HCT116 (cell line): ENCODE data around the gene LAMP5. TPM values are rescaled to one million over a fixed set of nuclear protein-coding genes. Genes with fewer than 3 reads are reported as not detected.

Experiments
- ATAC-seq: fragments of 200-7000 bp; cut with Tn5 transposase; 2 replicates; pipeline ENCODE4 v1.9.1; 2020; ENCODE audit warnings: mild to moderate bottlenecking, moderate library complexity
- BruUV-seq: library from RNA; stranded (reverse); fragments of 400-500 nt; replicated peaks from 2 replicates; lab custom pipeline; 2021; lab: Mats Ljungman, UMichigan
- CTCF ChIA-PET: fragments of 300-600 bp; sonication (Branson Sonifier 250); formaldehyde crosslinking; loops from one replicate; lab custom pipeline; 2021; ENCODE audit warnings: antibody characterized with exemption; lab: Charles Lee
- POLR2A ChIA-PET: fragments of 300-600, 350-600 bp; sonication (Branson Sonifier 250); formaldehyde crosslinking; loops from one replicate; lab custom pipeline; 2021; ENCODE audit warnings: antibody characterized with exemption; lab: Charles Lee
- RAD21 ChIA-PET, 2 experiments: fragments of 300-600 bp; sonication (Branson Sonifier 250); formaldehyde crosslinking; loops; one replicate each; lab custom pipeline; 2023; ENCODE audit warnings: low total read pairs in 2 of 2; ENCODE audit not compliant: uncharacterized antibody in 2 of 2, unreplicated experiment in 2 of 2, low non-redundant PET in 1 of 2; lab: Charles Lee
- DNase-seq: peaks from one replicate; pipeline ENCODE4 v3.0.0-alpha.2; 2010; ENCODE audit warnings: low read depth, low spot score
- H2AFZ ChIP-seq: fragments of 200-600 bp; shearing (Covaris generic), sonication (generic); 2 replicates; pipeline ENCODE4 v1.6.1; 2017; ENCODE audit warnings: low read depth, mixed run types, mixed read lengths, antibody characterized with exemption, low read length; ENCODE audit not compliant: poor library complexity, severe bottlenecking
- H3K27ac ChIP-seq: 2 replicates; pipeline ENCODE4 v1.5.1; 2012; ENCODE audit warnings: low read depth, low read length
- H3K27me3 ChIP-seq: fragments of 200-600 bp; sonication (generic); 2 replicates; pipeline ENCODE4 v1.6.1; 2016; ENCODE audit warnings: mixed run types, low read length, mixed read lengths; ENCODE audit not compliant: insufficient read depth
- H3K36me3 ChIP-seq, 2 experiments: fragments of 200-500 bp in 1 of 2; fragments of 200-600 bp in 1 of 2; sonication (Bioruptor generic) in 1 of 2; sonication (generic) in 1 of 2; 2 replicates each; pipeline versions ENCODE4 v1.5.1 to v1.6.1; 2014 to 2016; ENCODE audit warnings: low read length in 2 of 2, inconsistent platforms in 1 of 2, mixed read lengths in 1 of 2, mixed run types in 1 of 2; ENCODE audit not compliant: insufficient read depth in 2 of 2, control insufficient read depth in 1 of 2
- H3K4me1 ChIP-seq, 2 experiments: fragments of 200-600 bp in 1 of 2; sonication (generic) in 1 of 2; 2 replicates each; pipeline versions ENCODE4 v1.5.1 to v1.6.1; 2012 to 2017; ENCODE audit warnings: low read length in 2 of 2, inconsistent platforms in 1 of 2, mild to moderate bottlenecking in 1 of 2, mixed read lengths in 1 of 2, mixed run types in 1 of 2, moderate library complexity in 1 of 2; ENCODE audit not compliant: insufficient read depth in 2 of 2, control insufficient read depth in 1 of 2
- H3K4me2 ChIP-seq: fragments of 200-600 bp; sonication (generic); 2 replicates; pipeline ENCODE4 v1.6.1; 2017; ENCODE audit warnings: mixed run types, low read length, mixed read lengths
- H3K4me3 ChIP-seq, 2 experiments: fragments of 200-600 bp in 1 of 2; sonication (generic) in 1 of 2; replicated peaks in 1 of 2; 2 replicates each; pipeline ENCODE4 v1.5.1; 2011 to 2016; ENCODE audit warnings: low read length in 2 of 2, control low read depth in 1 of 2, low read depth in 1 of 2, mild to moderate bottlenecking in 1 of 2, mixed read lengths in 1 of 2, mixed run types in 1 of 2
- H3K79me2 ChIP-seq: fragments of 200-600 bp; sonication (generic); 2 replicates; pipeline ENCODE4 v1.6.1; 2017; ENCODE audit warnings: mild to moderate bottlenecking, mixed run types, low read length, moderate library complexity, mixed read lengths; ENCODE audit not compliant: insufficient read depth
- H3K9ac ChIP-seq: fragments of 200-600 bp; sonication (generic); 2 replicates; pipeline ENCODE4 v1.6.1; 2016; ENCODE audit warnings: low read length, mixed read lengths
- H3K9me2 ChIP-seq: fragments of 200-600 bp; sonication (generic), shearing (Covaris generic); 2 replicates; pipeline ENCODE4 v1.6.1; 2017; ENCODE audit warnings: mixed run types, mild to moderate bottlenecking, moderate library complexity; ENCODE audit not compliant: insufficient read depth
- H3K9me3 ChIP-seq, 2 experiments: fragments of 200-500 bp in 1 of 2; fragments of 200-600 bp in 1 of 2; sonication (Bioruptor generic) in 1 of 2; sonication (generic) in 1 of 2; 2 replicates each; pipeline ENCODE4 v1.6.1; 2014 to 2017; ENCODE audit warnings: low read length in 2 of 2, mixed read lengths in 2 of 2, inconsistent platforms in 1 of 2, low read depth in 1 of 2, mild to moderate bottlenecking in 1 of 2, mixed run types in 1 of 2, moderate library complexity in 1 of 2; ENCODE audit not compliant: control insufficient read depth in 1 of 2, insufficient read depth in 1 of 2
- H4K20me1 ChIP-seq: fragments of 200-600 bp; sonication (generic), shearing (Covaris generic); 2 replicates; pipeline ENCODE4 v1.6.1; 2017; ENCODE audit warnings: mixed run types, mild to moderate bottlenecking, moderate library complexity; ENCODE audit not compliant: insufficient read depth
- ATF3 ChIP-seq: IDR thresholded peaks from 2 replicates; pipeline ENCODE4 v1.6.1; 2012
- ZFX ChIP-seq: fragments of 450-650 bp; IDR thresholded peaks from 2 replicates; pipeline ENCODE4 v1.6.1; 2017
- intact Hi-C: fragments of 100-400 bp; cut with micrococcal nuclease; formaldehyde crosslinking; loops from 2 replicates; pipeline ENCODE4 v1.10.0; 2022
- total RNA-seq: library from RNA; stranded (reverse); gene quantifications from one replicate; pipeline ENCODE4 v1.2.1, GENCODE V29; 2021; ENCODE audit not compliant: unreplicated experiment
- TF ChIP-seq, protein P1 (sequence below): IDR thresholded peaks from 2 replicates; pipeline ENCODE4 v1.6.1; 2012; ENCODE audit warnings: low read depth

Gene LAMP5
- total RNA-seq, 1 experiment from 2014 or later = not detected

- H3K4me3 ChIP-seq = no peak overlapping the region
- TF ChIP-seq ATF3 = no peak
- no peak for TF ChIP-seq ZFX
- TF ChIP-seq, protein P1, sequence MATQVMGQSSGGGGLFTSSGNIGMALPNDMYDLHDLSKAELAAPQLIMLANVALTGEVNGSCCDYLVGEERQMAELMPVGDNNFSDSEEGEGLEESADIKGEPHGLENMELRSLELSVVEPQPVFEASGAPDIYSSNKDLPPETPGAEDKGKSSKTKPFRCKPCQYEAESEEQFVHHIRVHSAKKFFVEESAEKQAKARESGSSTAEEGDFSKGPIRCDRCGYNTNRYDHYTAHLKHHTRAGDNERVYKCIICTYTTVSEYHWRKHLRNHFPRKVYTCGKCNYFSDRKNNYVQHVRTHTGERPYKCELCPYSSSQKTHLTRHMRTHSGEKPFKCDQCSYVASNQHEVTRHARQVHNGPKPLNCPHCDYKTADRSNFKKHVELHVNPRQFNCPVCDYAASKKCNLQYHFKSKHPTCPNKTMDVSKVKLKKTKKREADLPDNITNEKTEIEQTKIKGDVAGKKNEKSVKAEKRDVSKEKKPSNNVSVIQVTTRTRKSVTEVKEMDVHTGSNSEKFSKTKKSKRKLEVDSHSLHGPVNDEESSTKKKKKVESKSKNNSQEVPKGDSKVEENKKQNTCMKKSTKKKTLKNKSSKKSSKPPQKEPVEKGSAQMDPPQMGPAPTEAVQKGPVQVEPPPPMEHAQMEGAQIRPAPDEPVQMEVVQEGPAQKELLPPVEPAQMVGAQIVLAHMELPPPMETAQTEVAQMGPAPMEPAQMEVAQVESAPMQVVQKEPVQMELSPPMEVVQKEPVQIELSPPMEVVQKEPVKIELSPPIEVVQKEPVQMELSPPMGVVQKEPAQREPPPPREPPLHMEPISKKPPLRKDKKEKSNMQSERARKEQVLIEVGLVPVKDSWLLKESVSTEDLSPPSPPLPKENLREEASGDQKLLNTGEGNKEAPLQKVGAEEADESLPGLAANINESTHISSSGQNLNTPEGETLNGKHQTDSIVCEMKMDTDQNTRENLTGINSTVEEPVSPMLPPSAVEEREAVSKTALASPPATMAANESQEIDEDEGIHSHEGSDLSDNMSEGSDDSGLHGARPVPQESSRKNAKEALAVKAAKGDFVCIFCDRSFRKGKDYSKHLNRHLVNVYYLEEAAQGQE = no peak
- TF ChIP-seq, all 23 proteins: peak for 0
- Histone ChIP-seq H3K79me2 (no peaks in the 10 kb centered on the region), H3K9ac (no peak overlapping the region), H3K4me1 (no peaks in the 10 kb centered on the region), H3K27ac (no peak overlapping the region), H3K4me2 (no peak overlapping the region), H4K20me1 (no peaks in the 10 kb centered on the region), H3K9me3 (no peaks in the 10 kb centered on the region), H3K36me3 (no peaks in the 10 kb centered on the region), H2AFZ (no peak overlapping the region), H3K27me3 (peaks cover 27% of the 10 kb centered on the region; the same call in 1 of the 2 replicates), H3K9me2 (no peaks in the 10 kb centered on the region)
- intact Hi-C loops = no loop called here
- DNase-seq (no peak), ATAC-seq (no peak)
- CTCF ChIA-PET = no interaction called here
- RAD21 ChIA-PET = no interaction called here
- BruUV-seq = no TSS peak
- POLR2A ChIA-PET = no interaction called here
These were observed 61.4 kb downstream of the LAMP5 start for GRCh38 chr20:9575836-9576235.

DNA sequence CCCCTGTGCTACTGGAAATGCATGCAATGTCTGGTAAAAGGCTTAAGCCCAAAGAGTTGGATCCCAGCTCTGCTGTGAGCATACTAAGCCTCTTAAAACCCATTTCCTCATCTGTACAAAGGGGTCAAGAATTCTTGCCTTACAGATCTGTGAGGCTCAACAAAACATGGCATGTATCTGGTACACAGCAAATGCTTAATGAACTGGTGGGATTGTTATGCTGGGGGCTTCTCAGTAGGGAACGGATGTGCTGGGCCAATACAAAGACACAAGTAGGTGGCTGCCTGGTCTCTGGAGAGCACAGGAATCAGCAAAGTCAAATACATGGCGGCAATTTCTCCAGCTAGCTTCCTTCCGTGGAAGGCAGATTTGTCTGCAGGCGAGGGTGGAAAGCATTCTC lies 62.3 kb downstream of the LAMP5 start:
- BruUV-seq = no TSS peak
- no peaks in the 10 kb centered on the region for H4K20me1 ChIP-seq
- ATAC-seq (no peak), DNase-seq (no peak)
- no peak overlapping the region for H3K4me3 ChIP-seq
- TF ChIP-seq, protein P1 = no peak
- no peak overlapping the region for H3K4me2 ChIP-seq
- H3K4me1 ChIP-seq = no peaks in the 10 kb centered on the region
- no peaks in the 10 kb centered on the region for H3K9me2 ChIP-seq
- no peaks in the 10 kb centered on the region for H3K36me3 ChIP-seq
- H3K9me3 ChIP-seq = no peaks in the 10 kb centered on the region
- intact Hi-C loops = no loop called here
- no peaks in the 10 kb centered on the region for H3K79me2 ChIP-seq
- no peak overlapping the region for H3K27ac ChIP-seq
- ChIA-PET CTCF (no interaction called here), POLR2A (no interaction called here), RAD21 (no interaction called here)
- H2AFZ ChIP-seq = no peak overlapping the region
- H3K27me3 ChIP-seq = peaks cover 19% of the 10 kb centered on the region; the same call in 1 of the 2 replicates
- H3K9ac ChIP-seq = no peak overlapping the region
